Karpas-422 (cell line): ENCODE measurements around the gene PREX1. TPM values are rescaled to one million over a fixed set of nuclear protein-coding genes. Genes with fewer than 3 reads are reported as not detected.
"Not testable (repeated sequence)": the region's sequence is repeated elsewhere in the genome, so short reads cannot be mapped to it uniquely, and the experiment has no call there.

ENCODE experiments used
- DNase-seq: peaks from one replicate; pipeline ENCODE4 v3.0.0-alpha.2; 2015
- H2AFZ ChIP-seq: fragments of 200-600 bp; sonication (generic); 2 replicates; pipeline ENCODE4 v1.6.1; 2014; ENCODE audit warnings: antibody characterized with exemption, low read length, mixed read lengths
- H3K27ac ChIP-seq: fragments of 200-600 bp; sonication (generic); 2 replicates; pipeline ENCODE4 v1.5.1; 2014; ENCODE audit warnings: mild to moderate bottlenecking, low read length, moderate library complexity
- H3K27me3 ChIP-seq: fragments of 200-600 bp; sonication (generic); 2 replicates; pipeline ENCODE4 v1.6.1; 2014; ENCODE audit warnings: low read length, mixed read lengths
- H3K36me3 ChIP-seq: fragments of 200-600 bp; sonication (generic); 2 replicates; pipeline ENCODE4 v1.6.1; 2014; ENCODE audit warnings: low read length, mixed read lengths; ENCODE audit not compliant: insufficient read depth
- H3K4me1 ChIP-seq: fragments of 200-600 bp; sonication (generic); 2 replicates; pipeline ENCODE4 v1.6.1; 2014; ENCODE audit warnings: mild to moderate bottlenecking, low read length, mixed read lengths
- H3K4me2 ChIP-seq: fragments of 200-600 bp; sonication (generic); 2 replicates; pipeline ENCODE4 v1.6.1; 2014; ENCODE audit warnings: low read length, low read depth, mild to moderate bottlenecking; ENCODE audit not compliant: poor library complexity, severe bottlenecking
- H3K4me3 ChIP-seq: fragments of 200-600 bp; sonication (generic); 2 replicates; pipeline ENCODE4 v1.5.1; 2014; ENCODE audit warnings: mild to moderate bottlenecking, antibody characterized with exemption, low read length, mixed read lengths
- H3K79me2 ChIP-seq: fragments of 200-600 bp; sonication (generic); 2 replicates; pipeline ENCODE4 v1.6.1; 2014; ENCODE audit warnings: mild to moderate bottlenecking, low read length, mixed read lengths
- H3K9ac ChIP-seq: fragments of 200-600 bp; sonication (generic); 2 replicates; pipeline ENCODE4 v1.6.0; 2014; ENCODE audit warnings: low read length
- H3K9me2 ChIP-seq: fragments of 200-600 bp; sonication (generic), shearing (Covaris generic); replicated peaks from 2 replicates; pipeline ENCODE4 v1.6.0; 2014; ENCODE audit warnings: mild to moderate bottlenecking, low read length, moderate library complexity; ENCODE audit not compliant: insufficient read depth
- H3K9me3 ChIP-seq: fragments of 300-700, 200-600 bp; sonication (generic); 2 replicates; pipeline ENCODE4 v1.6.1; 2014; ENCODE audit warnings: low read length, mixed read lengths
- H4K20me1 ChIP-seq: fragments of 200-600 bp; sonication (generic); 2 replicates; pipeline ENCODE4 v1.6.1; 2014; ENCODE audit warnings: mild to moderate bottlenecking, antibody characterized with exemption, low read length, low read depth; ENCODE audit not compliant: insufficient read depth
- total RNA-seq: library from RNA; depleted of rRNA; stranded (reverse); fragments of >200 nt; shearing (Covaris generic); gene quantifications from 2 replicates; pipeline ENCODE4 v1.2.3, GENCODE V29; 2014; ENCODE audit warnings: low replicate concordance; rRNA removed

PREX1 gene, protein sequence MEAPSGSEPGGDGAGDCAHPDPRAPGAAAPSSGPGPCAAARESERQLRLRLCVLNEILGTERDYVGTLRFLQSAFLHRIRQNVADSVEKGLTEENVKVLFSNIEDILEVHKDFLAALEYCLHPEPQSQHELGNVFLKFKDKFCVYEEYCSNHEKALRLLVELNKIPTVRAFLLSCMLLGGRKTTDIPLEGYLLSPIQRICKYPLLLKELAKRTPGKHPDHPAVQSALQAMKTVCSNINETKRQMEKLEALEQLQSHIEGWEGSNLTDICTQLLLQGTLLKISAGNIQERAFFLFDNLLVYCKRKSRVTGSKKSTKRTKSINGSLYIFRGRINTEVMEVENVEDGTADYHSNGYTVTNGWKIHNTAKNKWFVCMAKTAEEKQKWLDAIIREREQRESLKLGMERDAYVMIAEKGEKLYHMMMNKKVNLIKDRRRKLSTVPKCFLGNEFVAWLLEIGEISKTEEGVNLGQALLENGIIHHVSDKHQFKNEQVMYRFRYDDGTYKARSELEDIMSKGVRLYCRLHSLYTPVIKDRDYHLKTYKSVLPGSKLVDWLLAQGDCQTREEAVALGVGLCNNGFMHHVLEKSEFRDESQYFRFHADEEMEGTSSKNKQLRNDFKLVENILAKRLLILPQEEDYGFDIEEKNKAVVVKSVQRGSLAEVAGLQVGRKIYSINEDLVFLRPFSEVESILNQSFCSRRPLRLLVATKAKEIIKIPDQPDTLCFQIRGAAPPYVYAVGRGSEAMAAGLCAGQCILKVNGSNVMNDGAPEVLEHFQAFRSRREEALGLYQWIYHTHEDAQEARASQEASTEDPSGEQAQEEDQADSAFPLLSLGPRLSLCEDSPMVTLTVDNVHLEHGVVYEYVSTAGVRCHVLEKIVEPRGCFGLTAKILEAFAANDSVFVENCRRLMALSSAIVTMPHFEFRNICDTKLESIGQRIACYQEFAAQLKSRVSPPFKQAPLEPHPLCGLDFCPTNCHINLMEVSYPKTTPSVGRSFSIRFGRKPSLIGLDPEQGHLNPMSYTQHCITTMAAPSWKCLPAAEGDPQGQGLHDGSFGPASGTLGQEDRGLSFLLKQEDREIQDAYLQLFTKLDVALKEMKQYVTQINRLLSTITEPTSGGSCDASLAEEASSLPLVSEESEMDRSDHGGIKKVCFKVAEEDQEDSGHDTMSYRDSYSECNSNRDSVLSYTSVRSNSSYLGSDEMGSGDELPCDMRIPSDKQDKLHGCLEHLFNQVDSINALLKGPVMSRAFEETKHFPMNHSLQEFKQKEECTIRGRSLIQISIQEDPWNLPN (N-terminal part only)
- not detected in 2 replicates for total RNA-seq

DNA sequence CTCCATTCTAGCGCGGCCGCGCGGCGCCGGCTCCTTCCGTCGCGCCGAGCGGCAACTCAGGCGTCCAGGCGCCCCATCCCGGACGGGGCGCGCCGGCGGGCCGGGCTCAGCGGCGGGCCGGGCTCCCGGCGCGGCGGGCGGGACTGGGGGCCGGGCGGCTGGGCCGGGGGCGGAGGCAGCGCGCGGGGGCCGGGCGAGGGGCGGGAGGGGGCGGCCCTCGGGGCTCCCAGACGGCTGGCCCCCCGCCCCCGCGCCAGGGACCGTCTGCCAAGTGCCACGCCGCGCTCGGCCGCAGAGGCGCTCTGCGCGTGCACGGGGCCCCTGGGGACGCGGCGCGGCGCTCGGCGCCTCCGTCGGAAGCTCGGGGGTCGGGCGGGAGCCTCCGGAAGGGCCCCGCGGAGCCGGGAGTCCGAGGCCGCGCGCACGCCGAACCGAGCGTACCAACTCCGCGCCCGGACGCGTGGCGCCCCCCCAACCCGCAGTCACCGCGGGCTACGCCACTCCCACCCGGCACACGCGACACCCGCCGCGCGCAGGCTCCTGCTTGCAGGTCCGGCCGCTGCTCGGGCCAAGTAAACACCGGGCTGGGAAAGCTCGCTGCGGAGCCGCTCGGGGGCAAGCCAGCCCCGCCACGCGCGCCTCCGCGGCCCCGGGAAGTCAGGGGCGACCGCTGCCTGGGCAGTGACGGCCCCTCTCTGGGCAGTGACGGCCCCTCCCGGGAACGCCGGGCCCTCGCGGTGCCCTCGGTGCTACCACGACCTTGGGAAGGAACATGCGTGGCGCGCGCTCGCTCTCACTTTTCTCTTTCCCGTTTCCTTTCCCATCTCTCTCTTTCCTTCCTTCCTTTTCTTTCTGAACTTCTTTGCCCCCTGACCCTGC lies at the start of gene PREX1:
TSS of gene PREX1 (minus strand) at position 145 of the 879 bp plus-strand sequence. CDS start at position 6, 139 bp downstream.
- no peak within 1 kb of the TSS for H3K4me3 ChIP-seq
- peaks cover 11% of the 10 kb centered on the region for H3K4me1 ChIP-seq
- no peaks in the 10 kb centered on the region for H3K36me3 ChIP-seq
- H3K27me3 ChIP-seq, result no peaks in the 10 kb centered on the region
- 0 out of 2 replicates have a peak, but pooled peaks cover 7% of the 10 kb centered on the region for H4K20me1 ChIP-seq
- no peaks in the 10 kb centered on the region for H3K9me2 ChIP-seq
- no peak within 1 kb of the TSS for H2AFZ ChIP-seq
- H3K27ac ChIP-seq, result no peak within 1 kb of the TSS
- no peaks in the 10 kb centered on the region for H3K9me3 ChIP-seq
- no peak within 1 kb of the TSS for H3K9ac ChIP-seq
- H3K79me2 ChIP-seq, result no peaks in the 10 kb centered on the region
- H3K4me2 ChIP-seq, result peak within 1 kb of the TSS; percentile 25
- no peak for DNase-seq

DNA sequence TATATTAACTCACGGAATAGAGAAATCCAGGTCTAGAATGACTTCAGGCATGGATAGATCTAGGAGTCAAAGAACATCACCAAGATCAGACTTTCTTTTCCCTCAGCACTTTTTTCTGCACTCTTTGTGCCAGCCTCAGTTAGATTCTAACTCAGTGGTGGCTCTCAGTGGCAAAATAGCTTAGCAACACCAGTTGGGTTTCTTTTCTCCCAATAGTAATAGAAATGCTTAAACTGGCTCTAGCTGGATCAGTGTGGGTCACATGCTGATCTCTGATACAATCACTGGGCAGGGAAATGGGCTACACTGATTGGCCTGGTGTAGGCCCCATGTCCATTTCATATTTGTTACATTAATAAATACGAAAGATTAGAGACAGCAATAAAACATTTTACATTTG lies 49.5 kb upstream of the PREX1 start:
- H3K4me2 ChIP-seq, result no peak overlapping the region
- no peaks in the 10 kb centered on the region for H3K9me2 ChIP-seq
- no peaks in the 10 kb centered on the region for H4K20me1 ChIP-seq
- H3K4me1 ChIP-seq, result peaks cover 12% of the 10 kb centered on the region
- no peaks in the 10 kb centered on the region for H3K27me3 ChIP-seq
- H2AFZ ChIP-seq, result no peak overlapping the region
- no peak overlapping the region for H3K9ac ChIP-seq
- DNase-seq, result no peak
- no peaks in the 10 kb centered on the region for H3K9me3 ChIP-seq
- no peak overlapping the region for H3K4me3 ChIP-seq
- H3K36me3 ChIP-seq, result no peaks in the 10 kb centered on the region
- no peak overlapping the region for H3K27ac ChIP-seq
- H3K79me2 ChIP-seq, result no peaks in the 10 kb centered on the region

DNA sequence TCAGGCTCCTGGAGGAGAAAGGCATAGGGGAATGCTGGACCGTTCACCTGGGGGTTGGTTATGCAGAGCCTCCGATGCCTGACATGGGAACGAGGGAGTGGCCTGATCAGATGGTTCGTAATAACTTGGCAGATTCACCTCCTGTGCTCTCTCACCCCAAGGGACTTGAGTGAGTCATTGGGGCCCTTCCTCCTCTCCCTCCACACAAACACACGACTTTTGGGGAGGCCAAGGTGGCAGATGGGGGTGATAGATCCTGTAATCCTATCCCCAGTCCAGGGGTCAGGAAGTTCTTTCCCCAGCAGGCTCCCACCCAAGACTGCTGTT lies 48.1 kb upstream of the PREX1 start:
- DNase-seq, result peak; percentile 53
- no peak overlapping the region for H3K27ac ChIP-seq
- H3K27me3 ChIP-seq, result no peaks in the 10 kb centered on the region
- no peak overlapping the region for H3K9ac ChIP-seq
- no peak overlapping the region for H2AFZ ChIP-seq
- no peaks in the 10 kb centered on the region for H4K20me1 ChIP-seq
- no peak overlapping the region for H3K4me2 ChIP-seq
- H3K4me3 ChIP-seq, result no peak overlapping the region
- H3K36me3 ChIP-seq, result no peaks in the 10 kb centered on the region
- peaks cover 12% of the 10 kb centered on the region for H3K4me1 ChIP-seq
- H3K9me2 ChIP-seq, result no peaks in the 10 kb centered on the region
- no peaks in the 10 kb centered on the region for H3K9me3 ChIP-seq
- no peaks in the 10 kb centered on the region for H3K79me2 ChIP-seq

DNA sequence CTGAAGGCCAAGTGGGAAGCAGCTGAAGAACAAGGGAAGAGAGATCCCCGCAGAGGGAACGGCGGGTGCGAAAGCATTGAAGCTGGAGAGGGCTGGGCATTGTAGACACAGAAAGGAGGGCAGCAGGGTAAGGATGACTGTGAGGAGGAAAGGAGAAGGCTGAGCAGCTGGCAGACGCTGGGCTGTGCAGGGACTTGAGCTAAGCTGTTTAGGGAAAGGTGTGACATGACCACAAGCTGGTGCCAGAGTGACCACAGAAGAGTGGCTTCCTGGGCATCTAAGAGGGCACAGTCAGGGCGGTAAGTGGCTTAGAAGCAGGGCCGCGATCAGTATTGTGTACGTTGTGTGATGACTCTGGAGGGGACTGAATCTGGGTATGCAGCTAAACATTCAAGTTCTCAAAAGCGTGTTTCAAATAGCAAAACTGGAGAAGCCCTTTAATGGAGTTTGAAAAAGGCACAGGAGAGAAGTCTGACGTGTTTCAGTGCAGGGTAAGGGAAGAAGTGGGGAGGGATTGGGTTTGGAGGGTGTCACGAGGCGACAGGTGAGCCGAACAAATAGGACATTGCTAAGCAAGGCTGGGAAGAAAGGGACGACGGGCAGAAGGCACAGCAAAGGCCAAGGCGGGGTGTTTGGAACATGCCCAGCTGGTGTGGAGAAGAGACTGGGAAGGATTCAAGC lies 47.6 kb upstream of the PREX1 start:
- no peak overlapping the region for H3K27ac ChIP-seq
- no peaks in the 10 kb centered on the region for H3K79me2 ChIP-seq
- H4K20me1 ChIP-seq, result no peaks in the 10 kb centered on the region
- no peaks in the 10 kb centered on the region for H3K9me3 ChIP-seq
- no peaks in the 10 kb centered on the region for H3K9me2 ChIP-seq
- H2AFZ ChIP-seq, result no peak overlapping the region
- H3K27me3 ChIP-seq, result no peaks in the 10 kb centered on the region
- no peak overlapping the region for H3K4me3 ChIP-seq
- H3K9ac ChIP-seq, result no peak overlapping the region
- no peak overlapping the region for H3K4me2 ChIP-seq
- DNase-seq, result no peak
- H3K36me3 ChIP-seq, result no peaks in the 10 kb centered on the region
- peaks cover 12% of the 10 kb centered on the region for H3K4me1 ChIP-seq

DNA sequence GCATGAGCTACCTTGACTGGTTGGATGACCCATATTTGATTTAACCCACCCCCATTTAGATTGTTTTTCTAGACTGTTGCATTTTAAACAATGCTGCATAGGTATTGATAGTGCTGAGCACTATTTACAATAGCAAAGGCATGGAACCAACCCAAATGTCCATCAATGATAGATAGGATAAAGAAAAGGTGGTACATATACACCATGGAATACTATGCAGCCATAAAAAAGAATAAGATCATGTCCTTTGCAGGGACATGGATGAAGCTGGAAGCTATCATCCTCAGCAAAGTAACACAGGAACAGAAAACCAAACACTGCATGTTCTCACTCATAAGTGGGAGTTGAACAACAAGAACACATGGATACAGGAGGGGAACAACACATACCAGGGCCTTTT lies 41.6 kb upstream of the PREX1 start:
- not testable (repeated sequence) for H3K9ac ChIP-seq, H4K20me1 ChIP-seq, H3K9me2 ChIP-seq, H3K4me2 ChIP-seq, H3K9me3 ChIP-seq, H3K27ac ChIP-seq, H3K27me3 ChIP-seq, DNase-seq, H2AFZ ChIP-seq, H3K4me3 ChIP-seq, H3K79me2 ChIP-seq, H3K36me3 ChIP-seq
- H3K4me1 ChIP-seq, result peaks cover 16% of the 10 kb centered on the region

DNA sequence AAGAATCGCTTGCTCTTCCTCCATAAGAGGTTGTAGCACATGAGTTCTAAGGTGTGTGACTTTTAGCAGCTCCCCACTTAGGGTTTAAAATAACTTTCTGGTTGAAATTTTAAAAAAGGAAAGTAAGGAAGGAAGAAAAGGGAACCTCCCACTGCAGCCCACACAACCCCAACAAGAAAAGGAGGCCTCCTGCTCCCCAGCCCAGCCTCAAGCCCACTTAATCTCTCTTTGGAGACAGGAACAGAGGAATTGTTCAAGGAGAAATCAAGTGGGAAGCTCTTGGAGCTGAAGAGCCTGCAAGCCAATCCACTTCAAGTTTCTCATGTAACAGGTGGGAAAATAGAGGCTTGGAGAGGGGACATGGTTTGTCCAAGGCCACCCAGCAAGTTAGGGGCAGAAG lies 39.1 kb upstream of the PREX1 start:
- H3K9me2 ChIP-seq, result no peaks in the 10 kb centered on the region
- H3K4me3 ChIP-seq, result no peak overlapping the region
- no peak overlapping the region for H3K4me2 ChIP-seq
- H4K20me1 ChIP-seq, result no peaks in the 10 kb centered on the region
- H3K79me2 ChIP-seq, result no peaks in the 10 kb centered on the region
- no peak overlapping the region for H3K9ac ChIP-seq
- H3K36me3 ChIP-seq, result no peaks in the 10 kb centered on the region
- H3K27me3 ChIP-seq, result no peaks in the 10 kb centered on the region
- no peaks in the 10 kb centered on the region for H3K9me3 ChIP-seq
- H2AFZ ChIP-seq, result no peak overlapping the region
- DNase-seq, result no peak
- no peak overlapping the region for H3K27ac ChIP-seq
- H3K4me1 ChIP-seq, result peaks cover 13% of the 10 kb centered on the region

DNA sequence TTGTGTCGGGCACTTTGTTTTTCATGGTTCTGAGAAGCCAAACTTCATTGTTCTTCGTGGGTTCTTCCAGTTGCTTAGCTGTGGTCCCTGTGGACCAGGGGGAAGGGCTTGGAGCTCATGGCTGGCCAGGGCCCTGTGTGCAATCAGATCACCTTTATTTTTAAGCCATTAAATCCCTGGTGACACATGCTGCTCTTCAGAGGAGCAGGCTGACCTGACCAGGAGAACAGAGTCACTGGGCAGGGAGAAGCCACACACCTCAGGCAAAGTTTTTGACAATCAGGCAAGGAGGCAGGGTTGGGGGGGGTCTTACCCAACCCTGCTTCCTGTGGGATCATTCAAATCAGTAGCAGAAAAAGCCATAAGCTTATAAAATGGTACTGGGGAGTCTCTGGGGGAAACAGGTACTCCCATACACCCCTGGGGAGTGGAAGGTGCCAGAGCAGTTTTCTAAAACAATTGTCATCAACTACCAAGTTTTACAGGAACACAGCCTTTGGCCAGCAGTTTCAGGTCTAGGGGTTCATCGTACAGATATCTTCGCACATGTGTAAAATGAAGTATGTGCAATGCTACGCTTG lies 37.0 kb upstream of the PREX1 start:
- H3K9me3 ChIP-seq, result no peaks in the 10 kb centered on the region
- no peak overlapping the region for H3K27ac ChIP-seq
- H3K9ac ChIP-seq, result no peak overlapping the region
- no peak overlapping the region for H3K4me3 ChIP-seq
- no peaks in the 10 kb centered on the region for H3K27me3 ChIP-seq
- no peaks in the 10 kb centered on the region for H4K20me1 ChIP-seq
- peaks cover 13% of the 10 kb centered on the region for H3K4me1 ChIP-seq
- H3K36me3 ChIP-seq, result no peaks in the 10 kb centered on the region
- H3K79me2 ChIP-seq, result no peaks in the 10 kb centered on the region
- DNase-seq, result no peak
- H2AFZ ChIP-seq, result no peak overlapping the region
- peak overlapping the region; percentile 18 for H3K4me2 ChIP-seq
- no peaks in the 10 kb centered on the region for H3K9me2 ChIP-seq
